ENCODE measurements around the gene ACBD4. TPM values are rescaled to one million over a fixed set of nuclear protein-coding genes. Genes with fewer than 3 reads are reported as not detected.

ACBD4 gene
- total RNA-seq, 4 donors from 2014 or later, result 5.1 to 23.4 (median 9.5) TPM

DNA sequence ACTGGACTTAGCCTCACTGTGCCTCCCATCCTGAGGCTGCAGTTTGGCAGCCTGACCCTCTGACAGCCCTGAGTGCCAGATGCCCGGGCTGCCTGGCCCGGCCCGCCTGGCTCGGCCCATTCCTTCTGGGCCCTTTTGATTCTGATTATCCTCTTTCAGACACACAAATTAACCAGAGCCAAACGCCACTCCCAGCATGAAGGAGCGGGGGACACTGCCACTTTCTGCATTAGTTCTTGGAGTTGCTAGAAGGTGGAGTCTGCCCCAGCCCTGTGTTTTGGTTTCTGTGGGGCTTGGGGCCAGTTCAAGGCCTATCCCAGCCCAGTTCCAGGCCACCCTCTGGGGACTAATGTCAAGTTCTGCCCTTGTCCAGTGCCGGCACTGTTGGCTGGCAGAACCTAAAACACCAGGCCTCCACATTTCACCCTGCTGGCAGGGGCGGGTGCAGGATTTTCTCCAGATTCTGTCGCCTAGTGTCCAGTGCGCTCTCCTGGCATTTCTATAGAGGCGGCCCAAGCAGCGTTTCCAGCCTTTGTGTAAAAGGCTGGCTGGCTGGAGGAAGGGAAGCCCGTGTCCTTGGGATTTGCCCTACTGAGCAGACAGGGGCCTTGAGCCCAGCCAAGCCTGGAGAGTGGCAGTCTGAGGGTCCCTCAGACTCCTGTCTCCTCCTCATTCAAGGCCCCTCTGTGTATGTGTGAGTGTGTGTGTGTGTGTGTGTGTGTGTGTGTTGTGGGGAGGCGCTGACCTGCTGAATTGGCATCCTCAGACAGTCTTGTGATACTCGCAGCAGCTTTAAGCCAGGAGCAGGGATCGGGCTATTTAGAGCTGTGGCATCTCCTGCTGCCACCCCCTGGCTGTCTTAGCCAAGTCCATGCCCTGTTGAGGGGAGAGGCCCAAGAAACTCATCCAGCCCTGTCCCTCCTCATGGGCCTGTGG, 24.5 kb upstream of the ACBD4 start:
- TF ChIP-seq, protein P1, sequence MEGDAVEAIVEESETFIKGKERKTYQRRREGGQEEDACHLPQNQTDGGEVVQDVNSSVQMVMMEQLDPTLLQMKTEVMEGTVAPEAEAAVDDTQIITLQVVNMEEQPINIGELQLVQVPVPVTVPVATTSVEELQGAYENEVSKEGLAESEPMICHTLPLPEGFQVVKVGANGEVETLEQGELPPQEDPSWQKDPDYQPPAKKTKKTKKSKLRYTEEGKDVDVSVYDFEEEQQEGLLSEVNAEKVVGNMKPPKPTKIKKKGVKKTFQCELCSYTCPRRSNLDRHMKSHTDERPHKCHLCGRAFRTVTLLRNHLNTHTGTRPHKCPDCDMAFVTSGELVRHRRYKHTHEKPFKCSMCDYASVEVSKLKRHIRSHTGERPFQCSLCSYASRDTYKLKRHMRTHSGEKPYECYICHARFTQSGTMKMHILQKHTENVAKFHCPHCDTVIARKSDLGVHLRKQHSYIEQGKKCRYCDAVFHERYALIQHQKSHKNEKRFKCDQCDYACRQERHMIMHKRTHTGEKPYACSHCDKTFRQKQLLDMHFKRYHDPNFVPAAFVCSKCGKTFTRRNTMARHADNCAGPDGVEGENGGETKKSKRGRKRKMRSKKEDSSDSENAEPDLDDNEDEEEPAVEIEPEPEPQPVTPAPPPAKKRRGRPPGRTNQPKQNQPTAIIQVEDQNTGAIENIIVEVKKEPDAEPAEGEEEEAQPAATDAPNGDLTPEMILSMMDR (IDR thresholded peaks at IDR 0.05; ENCODE audit: low read depth), result no peak

DNA sequence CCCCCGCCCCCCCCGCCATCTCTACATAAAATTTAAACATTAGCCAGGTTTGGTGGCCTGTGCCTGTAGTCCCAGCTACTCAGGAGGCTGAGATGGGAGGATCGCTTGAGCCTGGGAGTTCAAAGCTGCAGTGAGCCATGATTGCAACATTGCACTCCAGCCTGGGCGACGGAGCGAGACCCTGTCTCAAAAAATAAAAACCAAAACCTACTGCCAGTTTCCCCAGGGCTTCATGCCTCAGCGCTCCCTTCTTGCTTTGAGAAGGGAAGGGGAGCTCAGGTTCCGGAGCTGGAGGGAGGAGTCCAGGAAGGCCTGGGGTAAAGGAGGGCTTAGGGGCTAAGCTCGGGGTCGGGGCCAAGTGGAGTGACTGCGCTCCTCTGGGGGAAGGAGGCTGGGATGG, 23.6 kb upstream of the ACBD4 start:
- TF ChIP-seq, protein P1 (IDR thresholded peaks at IDR 0.05; ENCODE audit: low read depth), result no peak

DNA sequence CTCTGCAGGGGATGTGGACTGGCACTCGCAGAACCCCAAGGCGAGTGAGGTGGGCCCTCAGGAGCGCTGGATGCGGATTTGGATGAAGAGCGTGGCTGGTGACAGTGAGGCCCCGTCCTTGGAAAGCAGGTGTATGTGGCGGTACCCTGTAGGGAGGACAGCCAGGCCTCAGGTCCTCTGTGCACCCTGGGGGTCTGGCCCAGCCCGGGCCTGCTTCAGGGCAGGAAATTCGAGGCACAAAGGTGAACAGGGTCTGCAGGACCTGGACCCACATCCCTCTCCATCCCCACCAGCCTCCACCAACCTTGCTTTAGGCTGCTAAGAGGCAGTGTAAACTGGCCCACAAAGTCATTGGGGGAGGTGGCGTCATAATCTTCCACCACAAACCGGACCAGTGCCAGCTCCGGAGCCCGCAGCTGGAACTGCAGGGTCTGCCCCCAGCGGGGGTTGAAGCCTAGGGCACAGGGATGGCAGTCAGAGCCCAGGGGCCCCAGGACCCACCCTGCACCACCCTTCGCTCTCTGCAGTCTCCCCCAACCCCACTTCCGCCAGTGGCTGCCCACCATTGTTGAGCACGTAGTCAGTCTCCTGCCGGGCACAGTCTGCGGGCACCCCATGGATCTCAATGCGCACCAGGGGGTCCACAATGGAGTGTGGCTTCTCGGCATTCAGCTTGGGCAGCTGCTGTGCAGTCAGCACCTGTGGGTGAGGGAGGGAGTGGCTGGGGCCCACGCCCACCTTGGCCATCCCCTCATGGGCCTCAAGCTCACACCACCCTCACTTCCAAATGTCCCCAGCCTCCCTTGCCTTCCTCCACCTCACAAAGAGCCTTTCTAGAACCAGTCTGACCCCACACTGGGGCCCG, 22.7 kb upstream of the ACBD4 start:
- TF ChIP-seq, protein P1 (IDR thresholded peaks at IDR 0.05; ENCODE audit: low read depth), result no peak

DNA sequence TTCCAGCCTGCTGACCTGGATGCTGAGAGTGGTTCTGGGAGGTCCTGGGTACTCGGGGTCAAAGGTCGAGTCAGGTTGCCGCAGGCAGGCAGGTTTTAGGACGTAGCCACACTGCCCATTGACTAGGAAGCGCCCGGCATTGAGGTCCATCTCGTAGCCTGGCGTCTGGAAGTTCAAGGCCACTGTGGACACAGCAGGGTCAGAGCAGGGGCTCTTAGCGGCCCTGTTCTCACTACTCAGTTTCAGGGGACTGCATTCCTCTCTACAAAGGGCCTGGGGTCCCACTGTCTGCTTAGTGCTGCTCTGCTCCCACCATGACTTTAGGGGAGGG, 22.1 kb upstream of the ACBD4 start:
- TF ChIP-seq, protein P1 (IDR thresholded peaks at IDR 0.05; ENCODE audit: low read depth), result no peak

DNA sequence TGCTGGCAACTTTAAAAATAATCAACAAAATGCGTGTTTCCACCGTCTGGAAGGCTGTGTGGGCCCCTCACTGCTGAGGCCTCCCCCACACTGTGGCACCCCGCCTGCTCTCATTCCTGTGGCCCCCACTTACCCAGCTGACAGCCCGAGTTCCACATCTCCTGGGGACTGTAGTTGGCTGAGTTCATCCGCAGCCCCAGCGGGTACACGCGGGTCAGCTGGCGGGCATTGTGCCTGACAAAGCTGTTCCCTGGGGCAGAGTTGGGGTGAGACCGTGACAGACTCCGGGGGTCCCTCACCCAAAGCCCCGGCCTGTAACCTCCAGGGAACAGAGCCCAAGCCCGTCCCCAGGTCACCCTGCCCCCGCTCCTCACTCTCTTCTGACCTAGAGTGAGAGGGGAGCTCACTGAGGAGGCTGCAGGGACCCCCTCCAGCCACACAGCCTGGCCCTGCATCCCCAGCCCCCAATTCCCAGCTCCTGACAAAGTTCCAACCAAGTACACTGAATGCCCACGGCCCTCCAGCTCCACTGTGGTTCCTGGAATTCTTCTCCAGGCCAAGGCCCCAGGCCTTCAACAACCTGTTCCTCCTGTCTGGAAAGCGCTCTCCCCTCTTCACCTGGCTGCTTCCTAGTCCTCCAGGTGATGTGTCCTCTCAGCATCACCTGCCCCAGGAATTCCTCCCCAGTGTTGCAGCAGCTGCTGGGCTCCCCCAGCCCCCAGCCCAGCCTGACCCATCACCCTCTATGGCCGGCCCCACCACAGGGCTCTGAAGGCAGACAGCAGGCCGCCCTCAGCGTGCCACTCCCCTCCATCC, 21.2 kb upstream of the ACBD4 start:
- TF ChIP-seq, protein P1 (IDR thresholded peaks at IDR 0.05; ENCODE audit: low read depth), result no peak

DNA sequence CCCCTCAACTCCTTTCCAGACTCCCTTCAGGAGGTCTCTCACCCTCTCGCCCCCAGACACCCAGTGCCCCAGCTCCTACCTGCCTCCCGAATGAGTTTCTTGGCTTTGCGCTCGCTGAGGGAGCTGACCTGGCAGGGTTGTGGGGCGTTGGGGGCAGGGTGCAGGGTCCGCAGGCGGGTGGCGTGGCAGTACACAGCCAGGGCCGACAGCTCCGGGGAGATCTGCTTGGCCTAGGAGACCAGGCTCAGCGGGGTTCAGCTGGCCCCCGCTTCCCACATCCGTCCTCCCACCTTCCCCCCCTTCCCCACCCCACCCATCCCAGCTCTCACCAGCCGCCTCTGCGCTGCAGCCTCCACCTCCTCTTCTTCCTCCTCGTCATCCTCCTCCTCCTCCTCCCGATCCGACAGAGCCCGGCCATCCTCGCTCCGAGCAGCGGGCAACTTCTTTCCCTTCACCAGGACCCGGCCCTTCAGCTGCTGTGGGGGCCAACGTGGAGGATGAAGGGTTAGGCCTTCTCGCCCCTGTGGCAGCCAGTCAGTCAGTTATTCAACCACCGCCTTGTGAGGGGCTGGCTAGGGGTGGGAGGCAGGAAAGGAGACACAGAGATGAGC, 20.4 kb upstream of the ACBD4 start:
- TF ChIP-seq, protein P1 (IDR thresholded peaks at IDR 0.05; ENCODE audit: low read depth), result no peak

Data from subcutaneous adipose tissue (tissue), 4 donors.